HG02623 (cell line): Measurements from ENCODE around the gene KRT85.
"Not testable (repeated sequence)": the region's sequence is repeated elsewhere in the genome, so short reads cannot be mapped to it uniquely, and the experiment has no call there.

Experiments
- ATAC-seq: cut with Tn5 transposase; IDR thresholded peaks from one replicate; pipeline ENCODE4 v1.9.1; 2021; ENCODE audit warnings: moderate library complexity; ENCODE audit not compliant: unreplicated experiment

Gene KRT85

DNA sequence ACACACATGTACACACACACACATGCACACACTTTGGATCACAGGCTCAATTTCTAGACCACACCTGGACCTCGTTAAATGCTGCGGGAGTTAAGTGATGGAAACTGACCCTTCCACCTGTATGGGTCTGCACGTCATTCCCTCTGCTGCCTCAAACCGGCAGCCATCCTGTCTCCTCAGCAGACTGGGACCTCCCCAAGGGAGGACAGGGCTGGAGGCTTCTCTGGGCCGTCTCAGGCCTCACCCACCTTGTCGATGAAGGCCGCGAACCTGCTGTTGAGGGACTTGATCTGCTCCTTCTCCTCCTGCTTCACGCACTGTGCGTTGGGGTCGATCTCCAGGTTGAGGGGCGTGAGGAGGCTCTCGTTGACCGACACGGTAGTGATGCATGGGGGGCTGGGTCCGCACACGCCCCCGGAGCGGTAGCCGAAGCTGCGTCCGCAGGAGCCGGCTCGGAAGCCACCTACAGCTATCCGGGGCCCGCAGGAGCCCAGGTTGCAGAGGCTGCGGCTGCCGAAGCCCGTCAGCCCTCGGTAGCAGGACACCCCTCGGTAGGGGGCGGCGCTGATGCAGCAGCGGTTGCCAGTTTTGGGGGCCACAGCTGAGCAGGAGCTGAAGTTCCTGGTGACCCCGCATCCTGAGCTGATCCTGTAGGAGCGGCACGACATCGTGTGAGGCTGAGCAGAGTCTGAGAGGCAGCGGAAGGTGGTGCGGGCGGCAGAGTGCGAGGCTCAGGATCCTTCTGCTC lies at the start of gene KRT85:
TSS of gene KRT85 (minus strand) at position 744 of the 748 bp plus-strand sequence. CDS start at position 668, 76 bp downstream.
- no peak for ATAC-seq

DNA sequence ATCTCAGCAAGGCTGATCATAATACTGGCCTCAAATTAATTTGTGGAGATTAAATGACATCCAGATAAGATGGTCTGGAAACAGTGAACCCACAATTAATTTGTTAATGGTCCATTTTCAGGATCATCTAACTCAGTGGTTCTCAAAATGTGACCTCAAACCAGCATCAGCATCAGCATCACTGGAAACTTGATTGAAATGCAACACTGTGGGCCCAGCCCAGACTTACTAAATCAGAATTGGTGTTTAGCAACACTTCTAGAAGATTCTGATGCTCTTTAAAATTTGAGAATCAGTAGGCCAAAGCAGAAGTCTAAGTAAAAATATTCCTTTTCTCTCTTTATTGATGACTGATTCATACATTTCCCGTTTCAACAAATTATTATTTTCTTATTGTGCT lies 49.5 kb upstream of the KRT85 start:
- ATAC-seq, result no peak

- no peak for ATAC-seq
Observed at GRCh38 chr12:52415870-52416750, 48.8 kb upstream of the KRT85 start.

DNA sequence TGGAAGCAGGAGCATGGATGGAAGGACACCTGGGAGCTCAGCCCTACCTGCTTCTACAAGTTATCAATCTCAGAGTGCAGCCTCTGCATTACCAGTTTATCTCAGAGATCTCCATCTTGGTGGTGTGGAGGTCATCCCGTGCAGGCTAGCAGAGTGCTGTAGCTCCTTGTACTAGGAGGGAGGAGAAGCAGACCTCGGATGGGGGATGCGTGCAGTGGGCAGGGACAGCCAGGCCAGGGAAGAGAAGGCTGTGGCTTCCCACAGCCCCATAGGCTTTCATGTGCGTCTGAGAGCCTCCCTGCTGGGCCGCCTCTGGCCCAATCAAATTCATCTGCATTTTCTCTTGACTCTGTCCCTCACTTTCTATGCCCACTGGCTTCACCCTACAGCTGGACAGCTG lies 47.7 kb upstream of the KRT85 start:
- no peak for ATAC-seq

GRCh38 chr12:52413782-52414345 lies 46.6 kb upstream of the KRT85 start:
- ATAC-seq, result no peak

- no peak for ATAC-seq
Observed at GRCh38 chr12:52413202-52413601, 45.9 kb upstream of the KRT85 start.

DNA sequence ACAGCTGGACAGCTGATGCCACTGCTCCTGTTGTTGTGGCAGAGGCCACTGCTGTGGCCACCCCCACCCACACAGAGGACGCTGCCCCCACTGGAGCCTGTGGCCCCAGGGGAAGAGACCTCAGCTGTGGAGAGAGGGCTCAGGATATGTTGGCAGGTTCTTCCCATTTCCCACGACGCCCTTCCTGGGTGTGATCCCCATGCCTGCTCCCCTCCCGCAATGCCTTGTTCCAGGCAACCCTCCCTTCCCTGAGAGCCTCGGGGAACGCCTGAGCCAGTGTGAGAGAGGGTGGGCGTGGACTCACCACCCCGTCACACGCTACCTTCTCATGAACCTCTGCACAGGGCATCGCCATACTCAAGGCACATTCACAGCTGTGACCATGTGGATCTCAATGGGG lies 44.5 kb upstream of the KRT85 start:
- ATAC-seq, result no peak

GRCh38 chr12:52410589-52411248 lies 43.4 kb upstream of the KRT85 start:
- ATAC-seq, result not testable (repeated sequence)

GRCh38 chr12:52407918-52408317 lies 40.6 kb upstream of the KRT85 start:
- ATAC-seq, result no peak

DNA sequence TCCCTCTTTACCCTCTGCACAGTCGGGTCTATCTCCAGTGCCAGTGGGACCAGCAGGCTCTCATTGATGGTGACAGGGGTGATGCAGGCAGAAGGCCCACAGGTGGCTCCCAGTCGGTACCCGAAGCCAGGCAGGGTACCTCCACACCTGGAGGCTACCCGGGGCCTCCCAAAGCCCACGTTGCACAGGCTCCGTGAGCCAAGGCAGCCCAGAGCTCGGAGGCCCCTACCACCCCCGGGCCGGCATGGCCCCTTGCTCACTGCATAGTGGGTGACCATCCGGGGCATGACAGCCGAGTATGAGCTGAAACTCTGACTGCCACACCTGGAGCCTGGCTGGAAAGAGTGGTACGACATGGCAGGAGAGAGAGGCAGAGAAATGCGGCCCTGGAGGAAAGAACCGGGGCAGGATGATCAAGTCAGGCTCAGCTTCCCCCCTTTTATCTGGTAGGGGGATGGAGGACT lies 38.7 kb upstream of the KRT85 start, which contains the start of gene KRT82:
TSS of gene KRT82 (minus strand) at position 414 of the 464 bp plus-strand sequence. CDS start at position 356, 58 bp downstream.
- no peak for ATAC-seq

DNA sequence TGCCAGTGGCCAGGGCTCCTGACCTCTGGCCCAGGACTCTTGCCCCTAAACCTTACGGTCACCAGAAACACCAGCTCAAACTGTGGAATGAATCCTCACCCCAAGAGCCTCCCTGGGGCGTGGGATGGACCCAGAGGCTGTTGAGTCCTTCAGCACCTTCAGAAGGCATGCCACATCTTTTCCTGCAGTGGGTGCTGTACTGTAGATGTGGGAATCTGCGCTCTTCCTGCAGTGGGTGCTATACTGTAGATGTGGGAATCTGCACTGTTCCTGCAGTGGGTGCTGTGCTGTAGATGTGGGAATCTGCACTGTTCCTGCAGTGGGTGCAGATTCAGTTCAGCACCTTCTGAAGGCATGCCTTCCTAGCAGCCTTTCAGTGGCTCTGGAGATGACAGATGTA lies 37.7 kb upstream of the KRT85 start:
- ATAC-seq, result no peak

DNA sequence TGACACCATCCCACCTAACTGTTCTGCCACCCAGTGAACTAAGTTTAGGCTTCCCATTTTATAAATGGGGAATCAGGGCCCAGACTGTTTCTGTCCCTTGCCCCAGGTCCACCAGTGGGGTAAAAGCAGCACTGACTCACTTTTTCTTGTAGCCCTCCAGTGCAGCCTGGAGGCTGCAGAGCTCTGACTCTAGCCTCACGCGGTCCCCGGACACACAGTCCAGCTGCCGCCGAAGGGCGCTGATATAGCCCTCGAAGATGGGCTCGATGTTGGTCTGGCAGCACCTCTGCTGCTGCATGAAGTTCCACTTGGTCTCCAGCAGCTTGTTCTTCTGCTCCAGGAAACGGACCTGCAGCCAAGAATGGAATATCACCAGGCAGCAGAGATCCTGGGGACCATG lies 36.3 kb upstream of the KRT85 start:
- ATAC-seq, result no peak

- no peak for ATAC-seq
Observed at GRCh38 chr12:52402873-52403540, 35.7 kb upstream of the KRT85 start.

DNA sequence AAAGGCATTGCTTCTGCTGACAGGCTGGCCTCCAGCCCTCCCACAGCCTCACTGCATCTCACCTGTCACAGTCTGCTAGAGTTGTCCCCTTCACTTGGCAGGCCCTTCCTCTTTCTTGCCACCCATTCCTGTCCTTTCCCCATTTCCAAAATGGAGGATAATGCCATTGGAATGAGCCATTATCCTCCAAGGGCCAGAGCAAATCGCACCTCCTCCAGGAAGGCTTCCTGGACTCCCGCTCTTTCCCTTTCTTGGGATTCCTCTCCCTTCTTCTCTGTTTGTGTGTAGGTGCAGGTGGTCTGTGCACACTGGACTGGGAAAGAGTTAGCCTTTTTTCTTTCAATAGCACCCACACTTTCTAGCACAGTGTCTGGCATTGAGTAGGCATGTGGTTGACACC lies 35.1 kb upstream of the KRT85 start:
- no peak for ATAC-seq

DNA sequence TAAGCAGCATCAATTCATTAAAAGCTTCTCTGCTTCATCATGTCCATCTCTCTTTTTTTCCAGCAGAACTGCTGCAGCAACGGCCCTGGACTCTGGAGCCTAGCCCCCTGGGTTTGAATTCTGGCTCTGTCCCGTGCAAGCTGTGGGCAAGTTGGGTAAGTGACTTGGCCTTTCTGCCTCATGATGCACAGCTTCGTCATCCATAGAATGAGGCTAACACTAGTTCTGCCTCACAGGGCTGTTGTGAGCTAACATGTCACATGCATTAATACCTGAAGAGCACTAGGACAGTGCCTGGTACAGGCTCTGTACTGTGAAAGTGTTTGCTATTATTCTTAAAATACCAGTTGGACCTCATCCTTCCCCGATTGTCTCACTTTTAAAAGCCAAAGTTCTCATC lies 34.6 kb upstream of the KRT85 start:
- ATAC-seq, result no peak

GRCh38 chr12:52401526-52401925 lies 34.2 kb upstream of the KRT85 start:
- ATAC-seq, result no peak

GRCh38 chr12:52400906-52401305 lies 33.6 kb upstream of the KRT85 start:
- no peak for ATAC-seq

GRCh38 chr12:52399756-52400155 lies 32.5 kb upstream of the KRT85 start:
- no peak for ATAC-seq

DNA sequence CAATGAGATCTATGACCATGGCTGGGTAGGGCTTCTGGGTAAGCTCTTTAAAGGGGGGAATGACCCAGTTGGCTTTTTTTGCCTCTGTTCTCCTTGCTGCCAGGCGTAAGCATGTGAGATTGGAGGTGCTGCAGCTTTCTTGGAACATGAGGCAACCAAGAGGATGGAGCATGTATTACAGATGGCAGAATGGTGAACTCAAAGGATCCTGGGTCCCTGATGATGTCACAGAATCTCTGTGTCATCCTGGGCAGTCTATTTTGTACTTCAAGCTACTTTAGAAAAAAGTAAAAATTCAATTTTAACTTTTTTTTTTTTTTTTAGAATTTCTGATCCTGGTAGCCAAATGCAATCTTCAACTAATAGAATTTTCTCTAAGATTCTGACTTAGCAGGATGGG lies 30.9 kb upstream of the KRT85 start:
- ATAC-seq, result no peak

DNA sequence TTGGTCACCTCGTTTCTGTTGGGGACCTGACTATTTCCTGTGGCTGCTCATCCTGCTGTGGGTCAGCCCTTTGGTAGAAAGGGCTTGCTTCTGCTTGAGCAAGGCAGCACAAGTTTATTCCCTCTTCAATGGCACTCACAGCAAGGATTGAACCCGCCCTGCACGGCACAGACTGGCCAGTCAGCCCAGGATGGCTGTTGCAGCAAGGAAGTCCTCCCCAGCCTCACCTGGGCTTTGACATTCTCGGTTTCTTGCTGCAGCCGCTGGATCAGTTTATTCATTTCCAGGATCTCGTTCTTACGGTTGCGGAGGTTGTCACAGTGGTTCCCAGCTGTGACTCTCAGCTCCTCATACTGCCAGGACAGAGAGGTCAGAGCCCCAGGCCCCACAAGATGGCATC lies 29.4 kb upstream of the KRT85 start:
- ATAC-seq, result no peak
